Activated B cell treated with CpG ODN at 0.5 μM for 24 hours (primary cell): ENCODE results near the gene POP4. TPM values are rescaled to one million over a fixed set of nuclear protein-coding genes. Genes with fewer than 3 reads are reported as not detected.

Experiments
- ATAC-seq: fragments of 200-7000 bp; cut with Tn5 transposase; one replicate; pipeline ENCODE4 v1.10.0; 2021; ENCODE audit warnings: low read depth, mild to moderate bottlenecking, moderate library complexity
- CTCF ChIA-PET: fragments of 350-600 bp; sonication (Branson Sonifier 250); formaldehyde crosslinking; loops from one replicate; lab custom pipeline; 2021; ENCODE audit warnings: antibody characterized with exemption; lab: Charles Lee
- POLR2A ChIA-PET: fragments of 350-600 bp; sonication (Branson Sonifier 250); formaldehyde crosslinking; loops from one replicate; lab custom pipeline; 2021; ENCODE audit warnings: antibody characterized with exemption; lab: Charles Lee
- DNase-seq: peaks from one replicate; pipeline ENCODE4 v3.0.0; 2022
- H3K27ac Mint-ChIP-seq: one replicate; pipeline ENCODE4 v1.8.0; 2020; ENCODE audit warnings: mixed read lengths
- H3K27me3 Mint-ChIP-seq: one replicate; pipeline ENCODE4 v1.8.0; 2021; ENCODE audit warnings: mixed read lengths
- H3K36me3 Mint-ChIP-seq: one replicate; pipeline ENCODE4 v1.8.0; 2021; ENCODE audit warnings: low read depth, mixed read lengths
- H3K4me1 Mint-ChIP-seq: one replicate; pipeline ENCODE4 v1.8.0; 2021; ENCODE audit warnings: mixed read lengths
- H3K4me3 Mint-ChIP-seq: one replicate; pipeline ENCODE4 v1.8.0; 2020; ENCODE audit warnings: mild to moderate bottlenecking, mixed read lengths
- H3K9me3 Mint-ChIP-seq: one replicate; pipeline ENCODE4 v1.8.0; 2020; ENCODE audit warnings: mixed read lengths
- intact Hi-C: fragments of 100-400 bp; cut with micrococcal nuclease; formaldehyde crosslinking; loops from one replicate; pipeline ENCODE4 v1.15.1; 2024
- total RNA-seq: library from RNA; stranded (reverse); gene quantifications from 2 replicates; pipeline ENCODE4 v1.2.3, GENCODE V29; 2022
- TF ChIP-seq, protein P1 (sequence below): fragments of 200-600 bp; IDR thresholded peaks from one replicate; pipeline ENCODE4 v1.8.0; 2022; ENCODE audit warnings: antibody characterized with exemption, mild to moderate bottlenecking

The POP4 gene
- total RNA-seq, 1 donor from 2014 or later, result 74.5 TPM

DNA sequence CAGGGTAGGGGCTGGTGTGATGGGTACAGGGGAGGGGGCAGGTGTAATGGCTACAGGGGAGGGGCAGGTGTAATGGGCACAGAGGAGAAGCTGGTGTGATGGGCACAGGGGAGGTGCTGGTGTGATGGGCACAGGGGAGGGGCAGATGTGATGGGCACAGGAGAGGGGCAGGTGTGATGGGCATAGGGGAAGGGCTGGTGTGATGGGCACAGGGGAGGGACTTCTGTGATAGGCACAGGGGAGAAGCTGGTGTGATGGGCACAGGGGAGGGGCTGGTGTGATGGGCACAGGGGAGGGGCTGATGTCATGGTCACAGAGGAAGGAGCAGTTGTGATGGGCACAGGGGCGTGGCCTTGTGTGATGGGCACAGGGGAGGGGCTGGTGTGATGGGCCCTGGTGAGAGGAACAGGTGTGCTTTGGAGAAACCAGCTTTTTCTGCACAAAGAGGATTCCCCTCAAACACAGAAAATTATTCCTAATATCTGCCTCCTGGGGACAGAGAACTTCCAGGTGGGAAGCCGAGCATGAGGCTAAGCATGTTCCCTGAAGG, 38.6 kb upstream of the POP4 start:
- intact Hi-C loops, result no loop called here
- no peak for DNase-seq

DNA sequence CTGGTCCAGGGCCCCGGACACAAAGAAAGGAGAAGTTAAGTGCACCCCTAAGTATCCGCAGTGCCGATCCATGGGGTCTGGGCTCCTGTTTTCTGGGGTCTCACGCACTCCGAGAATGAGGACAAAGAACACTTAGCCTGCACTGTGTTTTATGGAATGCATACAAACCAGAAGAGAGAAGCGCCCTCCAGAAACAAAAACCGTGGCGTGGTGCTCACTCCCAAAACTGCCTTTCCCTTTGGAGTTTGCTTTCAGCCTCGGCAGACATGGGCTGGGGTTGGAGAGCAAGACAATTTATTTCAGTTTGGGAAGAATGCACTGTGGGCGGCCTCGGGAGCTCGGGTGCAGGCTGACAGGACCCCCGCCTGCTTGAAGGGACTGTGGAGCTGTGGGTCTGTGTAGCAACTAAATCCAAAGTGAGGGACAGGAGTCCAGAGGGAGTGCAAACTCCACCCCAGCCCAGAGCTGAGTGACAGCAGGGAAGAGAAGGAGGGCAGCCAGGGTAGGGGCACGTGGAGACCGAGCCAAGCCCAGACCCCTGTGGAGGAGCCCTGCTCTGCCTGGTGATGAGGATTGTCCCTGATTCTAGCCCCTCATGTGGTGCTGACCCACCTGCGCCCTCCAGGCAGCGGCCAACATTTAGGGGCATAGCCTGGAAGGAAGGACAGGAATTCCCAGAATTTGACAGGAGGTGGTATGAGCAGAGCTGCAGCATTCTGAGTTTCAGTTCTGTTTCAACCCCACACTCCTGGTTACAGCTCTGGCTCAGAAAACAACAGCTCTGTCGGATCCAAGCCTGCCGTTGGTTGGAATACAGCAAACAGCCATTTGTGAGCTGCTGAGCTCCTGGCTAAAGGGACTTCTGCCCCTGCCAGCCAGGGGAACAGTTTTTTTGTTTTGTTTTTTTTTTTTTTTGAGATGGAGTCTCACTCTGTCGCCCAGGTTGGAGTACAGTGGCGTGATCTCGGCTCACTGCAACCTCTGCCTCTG, 37.8 kb upstream of the POP4 start:
- no peak overlapping the region for H3K27ac Mint-ChIP-seq
- H3K36me3 Mint-ChIP-seq, result no peaks in the 10 kb centered on the region
- DNase-seq, result no peak
- H3K9me3 Mint-ChIP-seq, result no peaks in the 10 kb centered on the region
- intact Hi-C loops, result no loop called here
- no peak for ATAC-seq
- no peak overlapping the region for H3K4me3 Mint-ChIP-seq
- ChIA-PET CTCF (no interaction called here), POLR2A (no interaction called here)
- H3K4me1 Mint-ChIP-seq, result no peaks in the 10 kb centered on the region
- H3K27me3 Mint-ChIP-seq, result peaks cover 4% of the 10 kb centered on the region
- TF ChIP-seq, protein P1, sequence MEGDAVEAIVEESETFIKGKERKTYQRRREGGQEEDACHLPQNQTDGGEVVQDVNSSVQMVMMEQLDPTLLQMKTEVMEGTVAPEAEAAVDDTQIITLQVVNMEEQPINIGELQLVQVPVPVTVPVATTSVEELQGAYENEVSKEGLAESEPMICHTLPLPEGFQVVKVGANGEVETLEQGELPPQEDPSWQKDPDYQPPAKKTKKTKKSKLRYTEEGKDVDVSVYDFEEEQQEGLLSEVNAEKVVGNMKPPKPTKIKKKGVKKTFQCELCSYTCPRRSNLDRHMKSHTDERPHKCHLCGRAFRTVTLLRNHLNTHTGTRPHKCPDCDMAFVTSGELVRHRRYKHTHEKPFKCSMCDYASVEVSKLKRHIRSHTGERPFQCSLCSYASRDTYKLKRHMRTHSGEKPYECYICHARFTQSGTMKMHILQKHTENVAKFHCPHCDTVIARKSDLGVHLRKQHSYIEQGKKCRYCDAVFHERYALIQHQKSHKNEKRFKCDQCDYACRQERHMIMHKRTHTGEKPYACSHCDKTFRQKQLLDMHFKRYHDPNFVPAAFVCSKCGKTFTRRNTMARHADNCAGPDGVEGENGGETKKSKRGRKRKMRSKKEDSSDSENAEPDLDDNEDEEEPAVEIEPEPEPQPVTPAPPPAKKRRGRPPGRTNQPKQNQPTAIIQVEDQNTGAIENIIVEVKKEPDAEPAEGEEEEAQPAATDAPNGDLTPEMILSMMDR, result no peak

More for the DNA sequence above, 38.6 kb upstream of the POP4 start:
- Mint-ChIP-seq H3K4me1 (no peaks in the 10 kb centered on the region), H3K4me3 (no peak overlapping the region), H3K27me3 (peaks cover 3% of the 10 kb centered on the region), H3K27ac (no peak overlapping the region), H3K36me3 (no peaks in the 10 kb centered on the region), H3K9me3 (no peaks in the 10 kb centered on the region)
- POLR2A ChIA-PET, result no interaction called here
- no peak for ATAC-seq
- CTCF ChIA-PET, result no interaction called here
- TF ChIP-seq, protein P1, result no peak

DNA sequence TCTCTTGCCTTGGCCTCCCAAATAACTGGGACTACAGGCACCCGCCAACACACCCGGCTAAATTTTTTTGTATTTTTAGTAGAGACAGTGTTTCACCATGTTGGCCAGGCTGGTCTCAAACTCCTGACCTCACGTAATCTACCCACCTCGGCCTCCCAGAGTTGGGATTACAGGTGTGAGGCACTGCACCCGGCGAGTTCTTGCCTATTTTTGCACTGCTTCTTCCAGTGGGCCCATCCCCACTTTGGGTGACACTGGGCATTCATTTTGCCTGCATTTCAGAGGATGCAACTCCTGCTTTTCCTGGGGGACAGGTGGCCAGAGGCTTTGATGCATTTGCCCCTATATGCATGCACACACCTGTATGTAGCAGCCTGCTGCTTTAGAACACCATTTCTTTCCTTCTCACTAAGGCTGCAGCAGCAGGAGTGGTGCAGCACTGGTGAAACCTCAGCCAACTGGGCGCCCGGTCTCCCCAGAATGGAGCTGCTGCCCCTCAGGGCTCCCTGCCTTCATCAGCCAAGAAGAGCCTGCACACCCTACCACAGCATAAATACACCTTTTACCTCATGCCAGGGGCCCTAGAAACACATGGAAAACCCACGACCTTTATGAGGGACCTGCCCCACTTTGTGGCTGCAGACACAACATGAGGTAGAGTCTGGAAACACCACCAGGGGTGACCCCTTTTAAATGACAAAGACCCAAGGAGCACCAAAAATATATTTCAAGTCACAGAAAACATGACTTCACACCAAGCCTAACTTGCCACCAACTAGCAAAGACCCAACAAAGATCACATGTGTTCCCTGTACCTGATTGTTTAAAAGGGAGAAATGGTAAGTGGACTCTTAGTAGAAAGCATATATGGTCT, 36.8 kb upstream of the POP4 start:
- no peaks in the 10 kb centered on the region for H3K4me1 Mint-ChIP-seq
- H3K4me3 Mint-ChIP-seq, result no peak overlapping the region
- ChIA-PET POLR2A (no interaction called here), CTCF (no interaction called here)
- H3K27ac Mint-ChIP-seq, result no peak overlapping the region
- intact Hi-C loops, result no loop called here
- peaks cover 4% of the 10 kb centered on the region for H3K27me3 Mint-ChIP-seq
- no peak for DNase-seq
- TF ChIP-seq, protein P1, result no peak
- H3K9me3 Mint-ChIP-seq, result no peaks in the 10 kb centered on the region
- no peaks in the 10 kb centered on the region for H3K36me3 Mint-ChIP-seq
- ATAC-seq, result no peak

DNA sequence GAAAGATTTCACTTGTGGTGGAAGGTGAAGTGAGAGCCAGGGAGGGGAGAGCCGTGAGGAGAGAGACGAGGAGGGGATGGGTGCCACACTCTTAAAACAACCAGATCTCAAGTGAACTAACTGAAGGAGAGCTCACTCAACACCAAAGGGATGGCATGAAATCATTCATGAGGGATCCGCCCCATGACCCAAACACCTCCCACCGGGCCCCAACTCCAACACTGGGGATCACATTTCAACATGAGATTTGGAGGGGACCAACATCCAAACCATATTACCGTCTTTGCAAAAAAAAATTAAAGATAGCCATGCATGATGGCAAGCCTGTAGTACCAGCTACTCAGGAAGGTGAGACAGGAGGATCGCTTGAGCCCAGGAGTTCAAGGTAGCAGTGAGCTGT, 34.9 kb upstream of the POP4 start:
- no peaks in the 10 kb centered on the region for H3K9me3 Mint-ChIP-seq
- no peak overlapping the region for H3K4me3 Mint-ChIP-seq
- peaks cover 3% of the 10 kb centered on the region for H3K4me1 Mint-ChIP-seq
- no peaks in the 10 kb centered on the region for H3K36me3 Mint-ChIP-seq
- no peak overlapping the region for H3K27ac Mint-ChIP-seq
- DNase-seq (no peak), ATAC-seq (no peak)
- intact Hi-C loops, result no loop called here
- TF ChIP-seq, protein P1, result no peak
- CTCF ChIA-PET, result no interaction called here
- POLR2A ChIA-PET, result no interaction called here
- H3K27me3 Mint-ChIP-seq, result peaks cover 16% of the 10 kb centered on the region
